Measurements from ENCODE around the gene GNAQ.

The GNAQ gene

GRCh38 chr9:77871483-77871882 is 160.1 kb downstream of the GNAQ start:
- H3K9ac ChIP-seq (ENCODE audit: low read depth, low read length): no peak overlapping the region
- H3K4me2 ChIP-seq (ENCODE audit: insufficient read depth, low read length): no peak overlapping the region
- ATAC-seq (ENCODE audit: insufficient read depth, low read depth): no peak
- H3K4me3 ChIP-seq (ENCODE audit: low read depth in 1 of 2, low read length in 2 of 2): no peak overlapping the region
- no peak overlapping the region for H2AFZ ChIP-seq (ENCODE audit: low read depth, low read length)
- H3K4me1 ChIP-seq (ENCODE audit: insufficient read depth, low read length): 0 out of 2 replicates have a peak, but pooled peaks cover 2% of the 10 kb centered on the region
- H3K79me2 ChIP-seq (ENCODE audit: insufficient read depth, low read length): peaks cover 91% of the 10 kb centered on the region
- no peak for TF ChIP-seq EZH2 (IDR thresholded peaks at IDR 0.05; ENCODE audit: borderline replicate concordance, low read depth, low read length, severe bottlenecking)
- no peak for TF ChIP-seq CTCF (IDR thresholded peaks at IDR 0.05; ENCODE audit: borderline replicate concordance, extremely low read depth, low read length, poor library complexity, severe bottlenecking)
- no peak overlapping the region for H3K27ac ChIP-seq (ENCODE audit: low read length)
- peaks cover 7% of the 10 kb centered on the region; the same call in 1 of the 2 replicates for H4K20me1 ChIP-seq (ENCODE audit: insufficient read depth, low read length)
- peaks cover 5% of the 10 kb centered on the region; the same call in 1 of the 2 replicates for H3K36me3 ChIP-seq (ENCODE audit: insufficient read depth, low read length)
- no peaks in the 10 kb centered on the region for H3K27me3 ChIP-seq (ENCODE audit: insufficient read depth, low read length, poor library complexity)
- no peaks in the 10 kb centered on the region for H3K9me3 ChIP-seq (ENCODE audit: insufficient read depth, low read length, severe bottlenecking)
- no peak for DNase-seq

- no peaks in the 10 kb centered on the region for H3K27me3 ChIP-seq (ENCODE audit: insufficient read depth, low read length, poor library complexity)
- TF ChIP-seq EZH2 (IDR thresholded peaks at IDR 0.05; ENCODE audit: borderline replicate concordance, low read depth, low read length, severe bottlenecking) (no peak), CTCF (IDR thresholded peaks at IDR 0.05; ENCODE audit: borderline replicate concordance, extremely low read depth, low read length, poor library complexity, severe bottlenecking) (no peak)
- H2AFZ ChIP-seq (ENCODE audit: low read depth, low read length): no peak overlapping the region
- H4K20me1 ChIP-seq (ENCODE audit: insufficient read depth, low read length): 0 out of 2 replicates have a peak, but pooled peaks cover 3% of the 10 kb centered on the region
- no peak overlapping the region for H3K4me3 ChIP-seq (ENCODE audit: low read depth in 1 of 2, low read length in 2 of 2)
- H3K9me3 ChIP-seq (ENCODE audit: insufficient read depth, low read length, severe bottlenecking): peaks cover 8% of the 10 kb centered on the region
- no peak overlapping the region for H3K9ac ChIP-seq (ENCODE audit: low read depth, low read length)
- no peaks in the 10 kb centered on the region for H3K4me1 ChIP-seq (ENCODE audit: insufficient read depth, low read length)
- peaks cover 80% of the 10 kb centered on the region for H3K79me2 ChIP-seq (ENCODE audit: insufficient read depth, low read length)
- H3K4me2 ChIP-seq (ENCODE audit: insufficient read depth, low read length): no peak overlapping the region
- DNase-seq (no peak), ATAC-seq (ENCODE audit: insufficient read depth, low read depth) (no peak)
- no peak overlapping the region for H3K27ac ChIP-seq (ENCODE audit: low read length)
- peaks cover 21% of the 10 kb centered on the region for H3K36me3 ChIP-seq (ENCODE audit: insufficient read depth, low read length)
These were observed 164.7 kb downstream of the GNAQ start for GRCh38 chr9:77866878-77867277.

GRCh38 chr9:77865385-77866047 is 166.1 kb downstream of the GNAQ start:
- Histone ChIP-seq H2AFZ (ENCODE audit: low read depth, low read length) (no peak overlapping the region), H3K4me3 (ENCODE audit: low read depth in 1 of 2, low read length in 2 of 2) (no peak overlapping the region), H3K9ac (ENCODE audit: low read depth, low read length) (no peak overlapping the region), H3K9me3 (ENCODE audit: insufficient read depth, low read length, severe bottlenecking) (peaks cover 8% of the 10 kb centered on the region), H3K4me2 (ENCODE audit: insufficient read depth, low read length) (no peak overlapping the region), H3K4me1 (ENCODE audit: insufficient read depth, low read length) (no peaks in the 10 kb centered on the region), H4K20me1 (ENCODE audit: insufficient read depth, low read length) (0 out of 2 replicates have a peak, but pooled peaks cover 3% of the 10 kb centered on the region), H3K79me2 (ENCODE audit: insufficient read depth, low read length) (peaks cover 75% of the 10 kb centered on the region), H3K36me3 (ENCODE audit: insufficient read depth, low read length) (peaks cover 23% of the 10 kb centered on the region), H3K27ac (ENCODE audit: low read length) (no peak overlapping the region), H3K27me3 (ENCODE audit: insufficient read depth, low read length, poor library complexity) (no peaks in the 10 kb centered on the region)
- no peak for ATAC-seq (ENCODE audit: insufficient read depth, low read depth)
- DNase-seq: no peak
- TF ChIP-seq EZH2 (IDR thresholded peaks at IDR 0.05; ENCODE audit: borderline replicate concordance, low read depth, low read length, severe bottlenecking): no peak
- TF ChIP-seq CTCF (IDR thresholded peaks at IDR 0.05; ENCODE audit: borderline replicate concordance, extremely low read depth, low read length, poor library complexity, severe bottlenecking): no peak

Data from DND-41 (cell line).